ENCODE measurements around the gene FCER2.

The FCER2 gene

DNA sequence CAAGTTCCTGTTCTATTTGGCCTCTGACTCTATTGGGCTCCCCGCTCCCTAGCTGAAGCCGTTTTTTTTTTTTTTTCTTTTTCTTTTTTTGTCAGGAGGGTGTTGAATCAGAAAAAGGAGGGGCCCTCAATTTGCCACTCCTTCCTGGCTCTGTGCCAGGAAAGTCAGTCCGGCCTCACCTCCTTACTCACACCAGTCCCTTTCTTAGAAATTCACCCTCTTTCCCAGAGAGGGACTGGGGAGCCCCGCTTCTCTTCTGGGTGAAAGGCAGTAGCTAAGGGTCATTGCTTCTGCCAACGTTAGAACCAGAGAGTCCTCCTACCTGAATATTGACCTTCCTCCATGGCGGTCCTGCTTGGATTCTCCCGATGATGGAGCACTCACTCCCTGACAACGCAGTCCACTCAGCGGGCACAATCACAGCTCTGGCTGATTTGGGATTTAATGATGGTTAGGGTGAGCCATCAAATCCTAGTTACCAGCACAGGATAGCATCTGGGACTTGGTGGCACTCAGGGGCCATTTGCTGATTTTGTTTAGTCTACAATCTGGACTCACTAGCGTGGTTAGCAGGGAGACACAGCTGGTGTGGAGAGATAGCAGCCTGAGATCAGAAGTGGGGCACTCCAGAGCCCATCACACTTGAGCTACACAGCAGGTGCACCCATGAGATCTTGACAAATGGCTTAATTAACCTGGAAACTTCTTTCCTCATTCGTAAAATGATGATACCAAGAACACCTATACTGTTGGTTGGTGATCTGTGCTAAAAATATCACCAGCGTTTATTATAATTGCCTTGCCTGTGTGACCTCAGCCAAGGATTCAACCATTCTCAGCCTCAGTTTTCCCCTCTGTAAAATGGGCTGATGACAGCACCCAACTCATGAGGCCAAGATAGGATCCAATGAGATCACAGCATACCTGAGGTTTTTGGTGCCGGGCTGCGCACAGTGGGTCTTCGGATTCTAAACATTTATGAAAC lies 2.2 kb downstream of the FCER2 start:
- no peak overlapping the region for H3K27ac ChIP-seq (ENCODE audit: low read depth, low read length)
- H3K36me3 ChIP-seq (ENCODE audit: low read length) = no peaks in the 10 kb centered on the region
- no peak overlapping the region for H3K4me2 ChIP-seq (ENCODE audit: low read depth, low read length, poor library complexity, severe bottlenecking)
- no peak overlapping the region for H3K9ac ChIP-seq (ENCODE audit: low read length)
- H3F3A ChIP-seq (ENCODE audit: insufficient read depth) = no peaks in the 10 kb centered on the region
- no peaks in the 10 kb centered on the region for H3K9me2 ChIP-seq (replicated peaks; ENCODE audit: insufficient read depth, low read length)
- no peak overlapping the region for H2AFZ ChIP-seq (ENCODE audit: low read depth, low read length, severe bottlenecking)
- TF ChIP-seq EZH2phosphoT487 (conservative IDR thresholded peaks at IDR 0.05; ENCODE audit: low read length) = no peak
- TF ChIP-seq, protein P1, sequence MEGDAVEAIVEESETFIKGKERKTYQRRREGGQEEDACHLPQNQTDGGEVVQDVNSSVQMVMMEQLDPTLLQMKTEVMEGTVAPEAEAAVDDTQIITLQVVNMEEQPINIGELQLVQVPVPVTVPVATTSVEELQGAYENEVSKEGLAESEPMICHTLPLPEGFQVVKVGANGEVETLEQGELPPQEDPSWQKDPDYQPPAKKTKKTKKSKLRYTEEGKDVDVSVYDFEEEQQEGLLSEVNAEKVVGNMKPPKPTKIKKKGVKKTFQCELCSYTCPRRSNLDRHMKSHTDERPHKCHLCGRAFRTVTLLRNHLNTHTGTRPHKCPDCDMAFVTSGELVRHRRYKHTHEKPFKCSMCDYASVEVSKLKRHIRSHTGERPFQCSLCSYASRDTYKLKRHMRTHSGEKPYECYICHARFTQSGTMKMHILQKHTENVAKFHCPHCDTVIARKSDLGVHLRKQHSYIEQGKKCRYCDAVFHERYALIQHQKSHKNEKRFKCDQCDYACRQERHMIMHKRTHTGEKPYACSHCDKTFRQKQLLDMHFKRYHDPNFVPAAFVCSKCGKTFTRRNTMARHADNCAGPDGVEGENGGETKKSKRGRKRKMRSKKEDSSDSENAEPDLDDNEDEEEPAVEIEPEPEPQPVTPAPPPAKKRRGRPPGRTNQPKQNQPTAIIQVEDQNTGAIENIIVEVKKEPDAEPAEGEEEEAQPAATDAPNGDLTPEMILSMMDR (IDR thresholded peaks at IDR 0.05; ENCODE audit: insufficient read depth, low read length, poor library complexity, severe bottlenecking) = no peak
- H3K9me3 ChIP-seq (ENCODE audit: insufficient read depth, low read length) = no peaks in the 10 kb centered on the region
- no peaks in the 10 kb centered on the region for H4K20me1 ChIP-seq (ENCODE audit: low read depth, low read length)
- H3K79me2 ChIP-seq (ENCODE audit: insufficient read depth, low read length) = no peaks in the 10 kb centered on the region
- no peaks in the 10 kb centered on the region for H3K27me3 ChIP-seq (ENCODE audit: low read length)
- H3K4me3 ChIP-seq (ENCODE audit: insufficient read depth, low read length, poor library complexity, severe bottlenecking) = no peak overlapping the region

DNA sequence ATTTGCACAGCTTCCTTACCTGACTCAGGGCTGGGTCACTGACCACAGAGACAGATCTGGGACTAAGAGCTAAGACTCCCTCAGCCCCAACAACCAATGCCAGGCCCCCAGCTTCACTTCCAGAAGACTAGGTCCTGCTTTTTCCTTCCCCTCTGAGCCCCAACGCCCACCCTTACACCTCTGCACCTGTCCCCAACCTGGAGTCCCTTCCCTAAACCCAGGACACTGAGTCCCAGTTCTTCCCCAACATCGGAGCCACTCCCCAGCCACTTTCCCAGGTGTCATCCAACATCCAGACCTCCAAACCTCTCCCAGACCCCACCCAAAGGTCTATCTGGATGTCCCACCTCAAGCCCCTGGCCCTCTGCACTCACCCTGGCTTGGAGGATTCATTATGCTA lies 2.9 kb downstream of the FCER2 start:
- Histone ChIP-seq H3K27me3 (ENCODE audit: low read length) (no peaks in the 10 kb centered on the region), H3K9ac (ENCODE audit: low read length) (no peak overlapping the region), H3K36me3 (ENCODE audit: low read length) (no peaks in the 10 kb centered on the region), H3K9me3 (ENCODE audit: insufficient read depth, low read length) (no peaks in the 10 kb centered on the region), H3K27ac (ENCODE audit: low read depth, low read length) (no peak overlapping the region), H3K79me2 (ENCODE audit: insufficient read depth, low read length) (no peaks in the 10 kb centered on the region), H3K4me2 (ENCODE audit: low read depth, low read length, poor library complexity, severe bottlenecking) (no peak overlapping the region), H4K20me1 (ENCODE audit: low read depth, low read length) (no peaks in the 10 kb centered on the region), H3F3A (ENCODE audit: insufficient read depth) (no peaks in the 10 kb centered on the region), H3K4me3 (ENCODE audit: insufficient read depth, low read length, poor library complexity, severe bottlenecking) (no peak overlapping the region), H3K9me2 (replicated peaks; ENCODE audit: insufficient read depth, low read length) (no peaks in the 10 kb centered on the region), H2AFZ (ENCODE audit: low read depth, low read length, severe bottlenecking) (no peak overlapping the region)
- no peak for TF ChIP-seq EZH2phosphoT487 (conservative IDR thresholded peaks at IDR 0.05; ENCODE audit: low read length)
- TF ChIP-seq, protein P1 (IDR thresholded peaks at IDR 0.05; ENCODE audit: insufficient read depth, low read length, poor library complexity, severe bottlenecking) = no peak

DNA sequence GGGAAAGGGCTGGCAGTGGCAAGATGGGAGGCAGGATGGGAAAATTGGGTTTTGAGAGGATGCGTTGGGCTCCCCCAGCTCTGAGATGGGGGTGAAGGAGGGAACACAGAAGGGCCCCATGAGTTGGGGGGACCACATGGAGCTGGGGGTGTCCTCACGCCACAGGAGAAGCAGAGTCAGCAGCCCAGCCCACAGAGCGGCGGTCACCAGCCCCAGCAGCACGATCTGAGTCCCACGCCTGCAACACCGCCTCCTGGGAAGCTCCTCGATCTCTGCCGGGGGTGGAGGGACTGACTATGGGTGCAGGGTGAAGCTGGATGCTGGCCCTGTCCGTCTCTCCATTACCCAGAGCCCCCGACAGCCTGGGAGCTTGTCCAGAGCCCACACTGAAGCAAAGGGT lies 3.3 kb downstream of the FCER2 start:
- Histone ChIP-seq H3K27me3 (ENCODE audit: low read length) (no peaks in the 10 kb centered on the region), H3K27ac (ENCODE audit: low read depth, low read length) (no peak overlapping the region), H3K9me2 (replicated peaks; ENCODE audit: insufficient read depth, low read length) (no peaks in the 10 kb centered on the region), H4K20me1 (ENCODE audit: low read depth, low read length) (no peaks in the 10 kb centered on the region), H3K4me2 (ENCODE audit: low read depth, low read length, poor library complexity, severe bottlenecking) (no peak overlapping the region), H3K4me3 (ENCODE audit: insufficient read depth, low read length, poor library complexity, severe bottlenecking) (no peak overlapping the region), H3K79me2 (ENCODE audit: insufficient read depth, low read length) (no peaks in the 10 kb centered on the region), H3K9ac (ENCODE audit: low read length) (no peak overlapping the region), H3K36me3 (ENCODE audit: low read length) (no peaks in the 10 kb centered on the region), H3F3A (ENCODE audit: insufficient read depth) (no peaks in the 10 kb centered on the region), H2AFZ (ENCODE audit: low read depth, low read length, severe bottlenecking) (no peak overlapping the region), H3K9me3 (ENCODE audit: insufficient read depth, low read length) (no peaks in the 10 kb centered on the region)
- TF ChIP-seq, protein P1 (IDR thresholded peaks at IDR 0.05; ENCODE audit: insufficient read depth, low read length, poor library complexity, severe bottlenecking) = no peak
- TF ChIP-seq EZH2phosphoT487 (conservative IDR thresholded peaks at IDR 0.05; ENCODE audit: low read length) = no peak

All from SU-DHL-6 (cell line).